ENCODE measurements around the gene ZNF513. TPM values are rescaled to one million over a fixed set of nuclear protein-coding genes. Genes with fewer than 3 reads are reported as not detected.

The ZNF513 gene
- total and polyA plus RNA-seq, 2 donors (not counting 1 experiment from before 2014, with no cell fraction given) = 29.0 to 36.8 TPM

DNA sequence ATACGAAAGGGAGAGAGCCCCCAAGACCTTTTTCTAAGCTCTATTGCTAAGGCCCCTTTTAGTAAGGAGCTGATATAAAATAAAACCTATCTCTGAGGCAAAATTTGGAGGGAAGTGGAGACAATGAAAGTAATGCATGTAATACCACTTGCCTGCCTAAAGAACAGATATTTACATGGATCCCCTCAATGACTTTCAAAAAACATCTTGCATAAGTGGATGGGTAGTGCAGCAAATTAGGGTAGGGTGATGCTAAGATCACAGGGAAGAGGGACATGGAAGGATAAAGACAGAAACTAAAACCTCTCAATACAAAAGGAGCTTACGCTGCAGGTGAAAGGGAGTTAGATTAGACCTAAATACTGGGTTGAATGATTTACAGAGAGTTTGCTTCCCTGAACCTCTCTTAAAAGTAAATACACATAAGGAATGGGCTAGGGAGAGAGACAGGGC is 1.1 kb downstream of the ZNF513 start:
- peaks cover 42% of the 10 kb centered on the region for H4K20me1 ChIP-seq (ENCODE audit: control insufficient read depth, insufficient read depth, low read length, poor library complexity, severe bottlenecking)
- POLR2A ChIA-PET = interaction anchor here (1.1 to 2.6 kb wide), 3 partner anchors 8 to 57 kb away, joined by 4 to 36 read pairs (median 5); partner anchors contain the start of genes EIF2B4, MPV17 and SNX17
- DNase-seq (no peak), ATAC-seq (ENCODE audit: low read depth) (no peak)
- intact Hi-C loops (cut with micrococcal nuclease) = no loop called here
- no peak overlapping the region for H3K4me3 ChIP-seq (ENCODE audit: control extremely low read depth in 1 of 5, extremely low read depth in 1 of 5, insufficient read depth in 1 of 5, low read depth in 2 of 5, low read length in 4 of 5)
- no peaks in the 10 kb centered on the region for H3K9me3 Mint-ChIP-seq (ENCODE audit: insufficient read depth)
- peak overlapping the region; percentile 92 for H2AFZ ChIP-seq (ENCODE audit: insufficient read depth, low read depth, low read length, poor library complexity, severe bottlenecking)
- H3K36me3 ChIP-seq (replicated peaks in 1 of 2; ENCODE audit: control extremely low read depth in 1 of 2, control insufficient read depth in 1 of 2, extremely low read depth in 1 of 2, insufficient read depth in 2 of 2, low read length in 1 of 2) = peaks cover 6 to 61% of the 10 kb centered on the region in 2 experiments
- H3K79me2 ChIP-seq (ENCODE audit: control insufficient read depth, insufficient read depth, low read length) = peaks cover 59% of the 10 kb centered on the region
- peak overlapping the region in 1 of 2 donors; percentile 94 for H3K27ac ChIP-seq (ENCODE audit: low read length in 2 of 2)
- peaks cover 30% of the 10 kb centered on the region for H3K4me1 Mint-ChIP-seq
- H3K4me2 ChIP-seq (replicated peaks; ENCODE audit: low read depth, low read length, poor library complexity, severe bottlenecking) = peak overlapping the region; percentile 88
- no peak for TF ChIP-seq CTCF (IDR thresholded peaks at IDR 0.05)
- TF ChIP-seq EZH2 (IDR thresholded peaks at IDR 0.05; ENCODE audit: borderline replicate concordance, insufficient read depth, low read depth, low read length, poor library complexity, severe bottlenecking) = no peak
- CTCF ChIA-PET = interaction anchor here (0.9 to 2.4 kb wide), 4 partner anchors 8 to 100 kb away, joined by 3 to 12 read pairs (median 8); partner anchors contain the start of genes NRBP1, PPM1G and SNX17
- peak overlapping the region; percentile 66 for H3K27ac Mint-ChIP-seq
- peak overlapping the region; percentile 94 for H3K4me3 Mint-ChIP-seq
- no CpG with 5 or more reads among the region's 2 CpGs for WGBS (ENCODE audit: insufficient coverage)
- H3K4me1 ChIP-seq (ENCODE audit: control insufficient read depth in 2 of 2, insufficient read depth in 2 of 2, low read length in 2 of 2) = peaks cover 16 to 20% of the 10 kb centered on the region in 2 donors
- H3K27me3 ChIP-seq (replicated peaks in 1 of 4; ENCODE audit: control extremely low read depth in 1 of 4, control insufficient read depth in 3 of 4, insufficient read depth in 4 of 4, low read length in 3 of 4) = no peaks in the 10 kb centered on the region
- H3K9ac ChIP-seq (ENCODE audit: low read length) = peak overlapping the region; percentile 78
- H3K9me3 ChIP-seq (ENCODE audit: control extremely low read depth in 1 of 3, control insufficient read depth in 2 of 3, insufficient read depth in 1 of 3, low read length in 2 of 3) = no peaks in the 10 kb centered on the region
- H3K27me3 Mint-ChIP-seq = no peaks in the 10 kb centered on the region

DNA sequence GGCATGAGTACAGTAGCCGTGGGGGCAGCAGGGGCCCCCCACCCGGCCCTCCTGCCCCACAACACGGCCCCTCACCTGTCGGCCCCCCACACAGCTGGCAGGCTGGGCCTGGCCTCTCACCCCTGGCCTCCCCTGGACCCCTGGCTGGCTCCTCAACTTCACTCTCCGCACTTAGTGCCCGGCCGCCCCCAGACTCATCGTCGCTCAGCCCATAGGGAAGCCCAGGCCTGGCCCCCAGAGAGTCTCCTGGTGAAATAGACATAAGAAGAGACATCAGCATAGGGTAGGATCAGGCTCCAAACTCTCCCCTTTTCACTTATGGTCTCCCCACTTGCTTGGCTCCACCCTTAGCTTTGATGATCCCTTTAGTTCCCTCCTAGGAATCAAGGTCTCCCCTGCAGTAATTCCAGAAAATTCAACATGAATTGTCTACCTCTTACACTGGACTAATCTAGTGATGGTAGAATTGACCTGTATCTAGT is 1.7 kb downstream of the ZNF513 start:
- peaks cover 45% of the 10 kb centered on the region for H4K20me1 ChIP-seq (ENCODE audit: control insufficient read depth, insufficient read depth, low read length, poor library complexity, severe bottlenecking)
- WGBS (ENCODE audit: insufficient coverage) = 96% methylated on average over 9 of the region's 9 CpGs

More for the DNA sequence above, 1.7 kb downstream of the ZNF513 start:
- Histone ChIP-seq H2AFZ (ENCODE audit: insufficient read depth, low read depth, low read length, poor library complexity, severe bottlenecking) (no peak overlapping the region), H3K9ac (ENCODE audit: low read length) (no peak overlapping the region), H3K4me3 (ENCODE audit: control extremely low read depth in 1 of 5, extremely low read depth in 1 of 5, insufficient read depth in 1 of 5, low read depth in 2 of 5, low read length in 4 of 5) (no peak overlapping the region), H3K4me2 (replicated peaks; ENCODE audit: low read depth, low read length, poor library complexity, severe bottlenecking) (no peak overlapping the region), H3K4me1 (ENCODE audit: control insufficient read depth in 2 of 2, insufficient read depth in 2 of 2, low read length in 2 of 2) (peaks cover 16 to 20% of the 10 kb centered on the region in 2 donors), H3K79me2 (ENCODE audit: control insufficient read depth, insufficient read depth, low read length) (peaks cover 65% of the 10 kb centered on the region), H3K27me3 (replicated peaks in 1 of 4; ENCODE audit: control extremely low read depth in 1 of 4, control insufficient read depth in 3 of 4, insufficient read depth in 4 of 4, low read length in 3 of 4) (no peaks in the 10 kb centered on the region), H3K27ac (ENCODE audit: low read length in 2 of 2) (peak overlapping the region in 1 of 2 donors; percentile 94), H3K9me3 (ENCODE audit: control extremely low read depth in 1 of 3, control insufficient read depth in 2 of 3, insufficient read depth in 1 of 3, low read length in 2 of 3) (no peaks in the 10 kb centered on the region), H3K36me3 (replicated peaks in 1 of 2; ENCODE audit: control extremely low read depth in 1 of 2, control insufficient read depth in 1 of 2, extremely low read depth in 1 of 2, insufficient read depth in 2 of 2, low read length in 1 of 2) (peaks cover 5 to 60% of the 10 kb centered on the region in 2 experiments)
- no peaks in the 10 kb centered on the region for H3K9me3 Mint-ChIP-seq (ENCODE audit: insufficient read depth)
- H3K27me3 Mint-ChIP-seq = no peaks in the 10 kb centered on the region
- POLR2A ChIA-PET = interaction anchor here (0.5 to 2.6 kb wide), 2 partner anchors 8 to 11 kb away, joined by 3 to 36 read pairs; partner anchors contain the start of genes EIF2B4 and SNX17
- peak overlapping the region; percentile 94 for H3K4me3 Mint-ChIP-seq
- CTCF ChIA-PET = interaction anchor here (0.9 to 2.4 kb wide), 2 partner anchors 8 to 99 kb away, joined by 3 to 12 read pairs; partner anchors contain the start of gene SNX17
- peaks cover 32% of the 10 kb centered on the region for H3K4me1 Mint-ChIP-seq
- ATAC-seq (ENCODE audit: low read depth) (no peak), DNase-seq (no peak)
- intact Hi-C loops (cut with micrococcal nuclease) = no loop called here
- TF ChIP-seq EZH2 (IDR thresholded peaks at IDR 0.05; ENCODE audit: borderline replicate concordance, insufficient read depth, low read depth, low read length, poor library complexity, severe bottlenecking) (no peak), CTCF (IDR thresholded peaks at IDR 0.05) (no peak)
- peak overlapping the region; percentile 66 for H3K27ac Mint-ChIP-seq
